Liver (tissue), 9 donors: ENCODE data around the gene ETFA. TPM values are rescaled to one million over a fixed set of nuclear protein-coding genes. Genes with fewer than 3 reads are reported as not detected.
A peak's percentile ranks its signal among the peaks of the same experiment; 100 is the strongest.

Source experiments
- DNase-seq: peaks from one replicate; pipeline ENCODE4 v3.0.0-alpha.2; 2017; ENCODE audit warnings: low spot score
- H3K27ac ChIP-seq, 2 donors: one replicate each; pipeline ENCODE4 v1.7.0; 2013; ENCODE audit warnings: inconsistent platforms in 2 of 2, low read length in 2 of 2, control low read depth in 1 of 2, low read depth in 1 of 2, mild to moderate bottlenecking in 1 of 2
- H3K27me3 ChIP-seq, 4 donors: one replicate each; pipeline versions ENCODE4 v1.6.1 to v1.7.0; 2013; ENCODE audit warnings: low read length in 3 of 4, inconsistent platforms in 1 of 4, mild to moderate bottlenecking in 1 of 4, moderate library complexity in 1 of 4; ENCODE audit not compliant: control insufficient read depth in 4 of 4, insufficient read depth in 4 of 4
- H3K36me3 ChIP-seq, 4 donors: one replicate each; pipeline versions ENCODE4 v1.6.1 to v1.7.0; 2013; ENCODE audit warnings: low read length in 3 of 4, mild to moderate bottlenecking in 3 of 4, low read depth in 1 of 4, moderate library complexity in 1 of 4; ENCODE audit not compliant: control insufficient read depth in 4 of 4, insufficient read depth in 3 of 4
- H3K4me1 ChIP-seq, 4 donors: one replicate each; pipeline versions ENCODE4 v1.6.1 to v1.7.0; 2013; ENCODE audit warnings: low read length in 3 of 4, mild to moderate bottlenecking in 3 of 4, moderate library complexity in 1 of 4; ENCODE audit not compliant: control insufficient read depth in 4 of 4, insufficient read depth in 4 of 4
- H3K4me3 ChIP-seq, 3 donors: one replicate each; pipeline versions ENCODE4 v1.6.1 to v1.7.0; 2013; ENCODE audit warnings: low read length in 3 of 3, control low read depth in 1 of 3, low read depth in 1 of 3, mild to moderate bottlenecking in 1 of 3
- H3K9ac ChIP-seq, 2 donors: one replicate each; pipeline ENCODE4 v1.7.0; 2013; ENCODE audit warnings: low read length in 2 of 2, mild to moderate bottlenecking in 2 of 2, moderate library complexity in 2 of 2, control low read depth in 1 of 2, low read depth in 1 of 2
- H3K9me3 ChIP-seq, 4 donors: one replicate each; pipeline versions ENCODE4 v1.6.1 to v1.7.0; 2013; ENCODE audit warnings: low read length in 3 of 4; ENCODE audit not compliant: control insufficient read depth in 4 of 4
- ATF3 ChIP-seq: IDR thresholded peaks from 2 replicates; pipeline ENCODE4 v1.6.1; 2016; ENCODE audit warnings: antibody characterized with exemption
- CTCF ChIP-seq: fragments of 150-350 bp; IDR thresholded peaks from 2 replicates; pipeline ENCODE4 v1.5.1; 2017; ENCODE audit warnings: improper control_type of control experiment, low read depth, low read length; ENCODE audit not compliant: missing input control
- FOXA1 ChIP-seq: IDR thresholded peaks from 2 replicates; pipeline ENCODE4 v1.6.1; 2016; ENCODE audit warnings: antibody characterized with exemption
- GABPA ChIP-seq, 2 donors: IDR thresholded peaks in 1 of 2; conservative IDR thresholded peaks in 1 of 2; 2 replicates each; pipeline ENCODE4 v1.6.1; 2016; ENCODE audit warnings: antibody characterized with exemption in 2 of 2, mild to moderate bottlenecking in 1 of 2, moderate library complexity in 1 of 2
- HNF4G ChIP-seq: IDR thresholded peaks from 2 replicates; pipeline ENCODE4 v1.6.1; 2016; ENCODE audit warnings: antibody characterized with exemption
- JUND ChIP-seq, 2 donors: IDR thresholded peaks; 2 replicates each; pipeline ENCODE4 v1.6.1; 2016; ENCODE audit warnings: antibody characterized with exemption in 2 of 2
- NR2F2 ChIP-seq: IDR thresholded peaks from 2 replicates; pipeline ENCODE4 v1.6.1; 2016; ENCODE audit warnings: antibody characterized with exemption
- RAD21 ChIP-seq, 2 donors: IDR thresholded peaks; 2 replicates each; pipeline ENCODE4 v1.6.1; 2016; ENCODE audit warnings: antibody characterized with exemption in 2 of 2, mild to moderate bottlenecking in 2 of 2
- RXRA ChIP-seq, 2 donors: IDR thresholded peaks; 2 replicates each; pipeline ENCODE4 v1.6.1; 2017 to 2018; ENCODE audit warnings: antibody characterized with exemption in 2 of 2, mild to moderate bottlenecking in 1 of 2
- SP1 ChIP-seq: IDR thresholded peaks from 2 replicates; pipeline ENCODE4 v1.6.1; 2018; ENCODE audit warnings: antibody characterized with exemption, mild to moderate bottlenecking
- TAF1 ChIP-seq: conservative IDR thresholded peaks from 2 replicates; pipeline ENCODE4 v1.6.1; 2016; ENCODE audit warnings: antibody characterized with exemption, mild to moderate bottlenecking
- YY1 ChIP-seq: IDR thresholded peaks from 2 replicates; pipeline ENCODE4 v1.6.1; 2016; ENCODE audit warnings: antibody characterized with exemption, mild to moderate bottlenecking
- ZBTB33 ChIP-seq: IDR thresholded peaks from 2 replicates; pipeline ENCODE4 v1.6.1; 2016; ENCODE audit warnings: antibody characterized with exemption
- WGBS: extraction: QIAGEN DNeasy Blood & Tissue Kit; methylation state at CpG from one replicate; pipeline ENCODE4 v1.1.7; 2013; 5-methylcytosine and 5-hydroxymethylcytosine counted together
- polyA plus RNA-seq, 2 donors: library from polyadenylated mRNA; stranded (reverse) in 1 of 2; unstranded in 1 of 2; fragments of 200-250 nt in 1 of 2; fragments of >200 nt in 1 of 2; fragmentation: Nextera tagmentation in 1 of 2; extraction: Ambion mirVana in 1 of 2; gene quantifications; one replicate each; pipeline versions ENCODE4 v1.2.1 to v1.2.3, GENCODE V29; 2013 to 2015
- total RNA-seq, 2 donors: library from RNA; depleted of rRNA; stranded (reverse); fragments of >200 nt; gene quantifications; one replicate each; pipeline ENCODE4 v1.2.3, GENCODE V29; 2014
- donor health status: healthy.
- donor health status: healthy.
- donor health status: healthy.
- donor health status: healthy.
- donor health status: healthy.

The ETFA gene
- total and polyA plus RNA-seq, 4 donors = 92.6 to 342 (median 289) TPM

GRCh38 chr15:76347482-76348055 lies 36.3 kb upstream of the ETFA start:
- Histone ChIP-seq H3K4me3 (no peak overlapping the region), H3K27me3 (peaks cover 0 to 18% (median 9%) of the 10 kb centered on the region in 4 donors), H3K4me1 (peaks cover 5 to 18% (median 14%) of the 10 kb centered on the region in 4 donors), H3K9me3 (no peaks in the 10 kb centered on the region), H3K36me3 (peaks cover 0 to 2% (median 0%) of the 10 kb centered on the region in 4 donors), H3K27ac (no peak overlapping the region), H3K9ac (no peak overlapping the region)
- 87% methylated on average over 13 of the region's 13 CpGs for WGBS
- DNase-seq = no peak
- no peak for TF ChIP-seq TAF1
- no peak for TF ChIP-seq NR2F2
- no peak for TF ChIP-seq GABPA (IDR thresholded peaks at IDR 0.05 in 1 of 2, conservative IDR thresholded peaks at IDR 0.05 in 1 of 2)
- TF ChIP-seq SP1 = no peak
- TF ChIP-seq ATF3 = no peak
- no peak for TF ChIP-seq YY1
- no peak for TF ChIP-seq ZBTB33
- no peak for TF ChIP-seq RXRA (IDR thresholded peaks at IDR 0.05)
- no peak for TF ChIP-seq RAD21 (IDR thresholded peaks at IDR 0.05)
- TF ChIP-seq FOXA1 = no peak
- TF ChIP-seq JUND (IDR thresholded peaks at IDR 0.05) = no peak

GRCh38 chr15:76346669-76347481 lies 35.6 kb upstream of the ETFA start:
- H3K36me3 ChIP-seq = peaks cover 0 to 2% (median 0%) of the 10 kb centered on the region in 4 donors
- peaks cover 0 to 21% (median 11%) of the 10 kb centered on the region in 4 donors for H3K27me3 ChIP-seq
- no peaks in the 10 kb centered on the region for H3K9me3 ChIP-seq
- no peak overlapping the region for H3K27ac ChIP-seq
- H3K9ac ChIP-seq = no peak overlapping the region
- DNase-seq = no peak
- TF ChIP-seq CTCF (no peak), HNF4G (no peak)
- H3K4me1 ChIP-seq = peaks cover 5 to 23% (median 18%) of the 10 kb centered on the region in 4 donors
- peak overlapping the region in 2 of 3 donors; percentile 4 to 60 for H3K4me3 ChIP-seq
- WGBS = 19% methylated on average over 74 of the region's 74 CpGs
